OCI-LY7 (cell line): ENCODE measurements around the gene BAHCC1. TPM values are rescaled to one million over a fixed set of nuclear protein-coding genes. Genes with fewer than 3 reads are reported as not detected.

ENCODE experiments used
- BruUV-seq: library from RNA; stranded (reverse); fragments of 400-500 nt; replicated peaks from 2 replicates; lab custom pipeline; 2021; lab: Mats Ljungman, UMichigan
- CTCF ChIA-PET: fragments of 300-600 bp; sonication (Branson Sonifier 250); formaldehyde crosslinking; loops from one replicate; lab custom pipeline; 2022; ENCODE audit warnings: antibody characterized with exemption; ENCODE audit not compliant: unreplicated experiment; lab: Charles Lee
- POLR2A ChIA-PET: fragments of 300-600 bp; sonication (Branson Sonifier 250); formaldehyde crosslinking; loops from one replicate; lab custom pipeline; 2022; ENCODE audit warnings: antibody characterized with exemption; lab: Charles Lee
- DNase-seq: peaks from one replicate; pipeline ENCODE4 v3.0.0-alpha.2; 2015; ENCODE audit warnings: low spot score
- H2AFZ ChIP-seq: fragments of 200-600 bp; sonication (generic), shearing (Covaris generic); 2 replicates; pipeline ENCODE4 v1.6.1; 2014; ENCODE audit warnings: mild to moderate bottlenecking, antibody characterized with exemption, low read length, moderate library complexity
- H3K27ac ChIP-seq: fragments of 200-600 bp; sonication (generic); 2 replicates; pipeline ENCODE4 v1.5.1; 2014; ENCODE audit warnings: mixed run types, low read depth, mild to moderate bottlenecking, moderate library complexity, low read length, inconsistent platforms; ENCODE audit not compliant: poor library complexity, severe bottlenecking
- H3K36me3 ChIP-seq: fragments of 200-600 bp; sonication (generic); 2 replicates; pipeline ENCODE4 v1.6.1; 2014; ENCODE audit warnings: mild to moderate bottlenecking, antibody characterized with exemption, low read length, moderate library complexity, mixed read lengths; ENCODE audit not compliant: insufficient read depth
- H3K4me1 ChIP-seq: fragments of 200-600 bp; sonication (generic); 2 replicates; pipeline ENCODE4 v1.5.1; 2014; ENCODE audit warnings: mild to moderate bottlenecking, low read length; ENCODE audit not compliant: insufficient read depth, poor library complexity, severe bottlenecking
- H3K4me2 ChIP-seq: fragments of 200-600 bp; sonication (generic); 2 replicates; pipeline ENCODE4 v1.6.1; 2014; ENCODE audit warnings: mild to moderate bottlenecking, low read length
- H3K4me3 ChIP-seq: fragments of 200-600 bp; sonication (generic); 2 replicates; pipeline ENCODE4 v1.5.1; 2014; ENCODE audit warnings: mild to moderate bottlenecking, low read depth, low read length; ENCODE audit not compliant: poor library complexity, severe bottlenecking
- H3K79me2 ChIP-seq: fragments of 200-600 bp; sonication (generic); 2 replicates; pipeline ENCODE4 v1.6.1; 2016; ENCODE audit warnings: low read depth, mild to moderate bottlenecking, low read length, moderate library complexity, mixed read lengths; ENCODE audit not compliant: insufficient read depth
- H3K9me2 ChIP-seq: fragments of 200-600 bp; sonication (generic); 2 replicates; pipeline ENCODE4 v1.6.1; 2016; ENCODE audit warnings: mild to moderate bottlenecking, low read length, mixed read lengths; ENCODE audit not compliant: insufficient read depth
- H3K9me3 ChIP-seq: fragments of 200-600 bp; sonication (generic); 2 replicates; pipeline ENCODE4 v1.6.1; 2014; ENCODE audit warnings: mild to moderate bottlenecking, mixed run types, low read length, mixed read lengths
- H4K20me1 ChIP-seq: fragments of 200-600 bp; sonication (generic); 2 replicates; pipeline ENCODE4 v1.6.1; 2014; ENCODE audit warnings: mild to moderate bottlenecking, antibody characterized with exemption, low read length, moderate library complexity, mixed read lengths; ENCODE audit not compliant: insufficient read depth
- CTCF ChIP-seq: fragments of 200-600 bp; sonication (generic); conservative IDR thresholded peaks from 2 replicates; pipeline ENCODE4 v1.5.1; 2014; ENCODE audit warnings: mild to moderate bottlenecking, antibody characterized with exemption, low read length, moderate library complexity, mixed read lengths
- EZH2phosphoT487 ChIP-seq: fragments of 200-600 bp; sonication (generic); IDR thresholded peaks from 2 replicates; pipeline ENCODE4 v1.6.1; 2018; ENCODE audit warnings: low read depth, borderline replicate concordance, mild to moderate bottlenecking, mixed run types, antibody characterized with exemption, low read length, moderate library complexity, mixed read lengths
- intact Hi-C: fragments of 100-400 bp; cut with micrococcal nuclease; formaldehyde crosslinking; loops from one replicate; pipeline ENCODE4 v1.10.0; 2022; ENCODE audit not compliant: unreplicated experiment
- total RNA-seq, 2 experiments: library from RNA; depleted of rRNA in 1 of 2; stranded (reverse); fragments of >200 nt in 1 of 2; shearing (Covaris generic) in 1 of 2; gene quantifications; 2 replicates each; pipeline ENCODE4 v1.2.3, GENCODE V29; 2014 to 2022

The BAHCC1 gene
- total RNA-seq, 2 experiments from 2014 or later, result 5.2 to 5.5 TPM

- TF ChIP-seq EZH2phosphoT487 (no peak), CTCF (no peak)
- Histone ChIP-seq H3K27ac (no peak overlapping the region), H3K9me3 (no peaks in the 10 kb centered on the region), H2AFZ (no peak overlapping the region), H3K4me3 (no peak overlapping the region), H3K36me3 (no peaks in the 10 kb centered on the region), H3K4me2 (no peak overlapping the region), H3K9me2 (no peaks in the 10 kb centered on the region), H3K4me1 (peaks cover 9% of the 10 kb centered on the region), H4K20me1 (no peaks in the 10 kb centered on the region), H3K79me2 (no peaks in the 10 kb centered on the region)
- intact Hi-C loops, result no loop called here
- POLR2A ChIA-PET, result no interaction called here
- DNase-seq, result no peak
- CTCF ChIA-PET, result no interaction called here
- no TSS peak for BruUV-seq
These were observed 25.0 kb upstream of the BAHCC1 start for GRCh38 chr17:81370294-81370693.

- no peaks in the 10 kb centered on the region for H4K20me1 ChIP-seq
- no peak overlapping the region for H3K4me3 ChIP-seq
- H3K27ac ChIP-seq, result no peak overlapping the region
- no peaks in the 10 kb centered on the region for H3K36me3 ChIP-seq
- H3K4me1 ChIP-seq, result no peaks in the 10 kb centered on the region
- no peaks in the 10 kb centered on the region for H3K79me2 ChIP-seq
- intact Hi-C loops, result loop anchor here (1.0 kb wide), 1 partner anchor 112 kb away; no protein-coding TSS in a partner anchor
- DNase-seq, result no peak
- TF ChIP-seq EZH2phosphoT487 (no peak), CTCF (0 out of 2 replicates have a peak, but pooled peaks have one; percentile 18)
- no peak overlapping the region for H2AFZ ChIP-seq
- H3K4me2 ChIP-seq, result no peak overlapping the region
- BruUV-seq, result no TSS peak
- CTCF ChIA-PET, result no interaction called here
- no peaks in the 10 kb centered on the region for H3K9me2 ChIP-seq
- H3K9me3 ChIP-seq, result no peaks in the 10 kb centered on the region
- POLR2A ChIA-PET, result interaction anchor here (0.8 kb wide), 1 partner anchor 79 kb away, joined by 3 read pairs; no protein-coding TSS in a partner anchor
These were observed 23.1 kb upstream of the BAHCC1 start for GRCh38 chr17:81371910-81372760.
